H9 (cell line): ENCODE results near the gene TCF20. TPM values are rescaled to one million over a fixed set of nuclear protein-coding genes. Genes with fewer than 3 reads are reported as not detected.

Source experiments
- DNase-seq: peaks from one replicate; pipeline ENCODE4 v3.0.0-alpha.2; 2017
- H2AFZ ChIP-seq: one replicate; pipeline ENCODE4 v1.6.1; 2013; ENCODE audit warnings: mild to moderate bottlenecking, low read length, control low read depth, moderate library complexity
- H2AK5ac ChIP-seq: 2 replicates; pipeline ENCODE4 v1.6.1; 2013; ENCODE audit warnings: low read length, control low read depth, mixed read lengths; ENCODE audit not compliant: insufficient read length
- H2BK120ac ChIP-seq: one replicate; pipeline ENCODE4 v1.6.1; 2013; ENCODE audit warnings: low read depth, mild to moderate bottlenecking, low read length, control low read depth, inconsistent platforms; ENCODE audit not compliant: poor library complexity, severe bottlenecking
- H2BK12ac ChIP-seq: 2 replicates; pipeline ENCODE4 v1.6.1; 2013; ENCODE audit warnings: low read length, control low read depth, mixed read lengths, low read depth; ENCODE audit not compliant: insufficient read length
- H2BK15ac ChIP-seq: 2 replicates; pipeline ENCODE4 v1.6.1; 2013; ENCODE audit warnings: low read depth, low read length, control low read depth
- H2BK20ac ChIP-seq: one replicate; pipeline ENCODE4 v1.6.1; 2013; ENCODE audit warnings: low read depth, mild to moderate bottlenecking, low read length, control low read depth, inconsistent platforms; ENCODE audit not compliant: poor library complexity, severe bottlenecking
- H2BK5ac ChIP-seq: 2 replicates; pipeline ENCODE4 v1.6.1; 2013; ENCODE audit warnings: low read length, control low read depth, mixed read lengths; ENCODE audit not compliant: insufficient read length
- H3K14ac ChIP-seq: 2 replicates; pipeline ENCODE4 v1.6.1; 2013; ENCODE audit warnings: low read length, control low read depth; ENCODE audit not compliant: insufficient read depth
- H3K18ac ChIP-seq: 2 replicates; pipeline ENCODE4 v1.6.1; 2013; ENCODE audit warnings: low read depth, mild to moderate bottlenecking, mixed read lengths, low read length, control low read depth; ENCODE audit not compliant: insufficient read length
- H3K23ac ChIP-seq: 2 replicates; pipeline ENCODE4 v1.6.1; 2013; ENCODE audit warnings: low read length, control low read depth, mixed read lengths, low read depth; ENCODE audit not compliant: insufficient read length
- H3K23me2 ChIP-seq: 2 replicates; pipeline ENCODE4 v1.6.1; 2013; ENCODE audit warnings: low read depth, mild to moderate bottlenecking, mixed read lengths, low read length, control low read depth; ENCODE audit not compliant: insufficient read length, poor library complexity, severe bottlenecking
- H3K27ac ChIP-seq: 2 replicates; pipeline ENCODE4 v1.5.1; 2013; ENCODE audit warnings: low read length, control low read depth, mixed read lengths, low read depth; ENCODE audit not compliant: insufficient read length
- H3K27me3 ChIP-seq: 2 replicates; pipeline ENCODE4 v1.6.1; 2013; ENCODE audit warnings: low read length, control low read depth, inconsistent platforms; ENCODE audit not compliant: insufficient read depth
- H3K4ac ChIP-seq: 2 replicates; pipeline ENCODE4 v1.6.1; 2013; ENCODE audit warnings: low read depth, mild to moderate bottlenecking, control low read depth, inconsistent platforms, low read length, moderate library complexity
- H3K4me1 ChIP-seq: 2 replicates; pipeline ENCODE4 v1.6.1; 2013; ENCODE audit warnings: low read length, control low read depth, inconsistent platforms; ENCODE audit not compliant: insufficient read depth
- H3K4me2 ChIP-seq: 2 replicates; pipeline ENCODE4 v1.6.1; 2013; ENCODE audit warnings: low read length, control low read depth, mixed read lengths; ENCODE audit not compliant: insufficient read length, insufficient read depth
- H3K56ac ChIP-seq: 2 replicates; pipeline ENCODE4 v1.6.1; 2013; ENCODE audit warnings: low read depth, mild to moderate bottlenecking, mixed read lengths, low read length, control low read depth; ENCODE audit not compliant: insufficient read length
- H3K79me1 ChIP-seq: 2 replicates; pipeline ENCODE4 v1.6.1; 2013; ENCODE audit warnings: low read depth, mild to moderate bottlenecking, moderate library complexity, low read length, control low read depth, inconsistent platforms; ENCODE audit not compliant: insufficient read depth, poor library complexity, severe bottlenecking
- H3K79me2 ChIP-seq: 2 replicates; pipeline ENCODE4 v1.6.1; 2013; ENCODE audit warnings: low read length, control low read depth, inconsistent platforms; ENCODE audit not compliant: insufficient read depth
- H3K9ac ChIP-seq: 2 replicates; pipeline ENCODE4 v1.6.1; 2013; ENCODE audit warnings: low read length, control low read depth, mixed read lengths; ENCODE audit not compliant: insufficient read length; ENCODE audit errors: extremely low read depth
- H3K9me3 ChIP-seq: one replicate; pipeline ENCODE4 v1.6.1; 2013; ENCODE audit warnings: low read depth, low read length, inconsistent platforms; ENCODE audit not compliant: control insufficient read depth
- H3T11ph ChIP-seq: one replicate; pipeline ENCODE4 v1.6.1; 2013; ENCODE audit warnings: mild to moderate bottlenecking, low read length, control low read depth, inconsistent platforms
- H4K20me1 ChIP-seq: one replicate; pipeline ENCODE4 v1.6.1; 2013; ENCODE audit not compliant: control insufficient read depth, insufficient read length, insufficient read depth
- H4K5ac ChIP-seq: 2 replicates; pipeline ENCODE4 v1.6.1; 2013; ENCODE audit warnings: low read depth, mild to moderate bottlenecking, mixed read lengths, low read length, control low read depth; ENCODE audit not compliant: insufficient read length
- H4K8ac ChIP-seq: replicated peaks from 2 replicates; pipeline ENCODE4 v1.6.1; 2013; ENCODE audit warnings: low read length, control low read depth, mixed read lengths, low read depth; ENCODE audit not compliant: insufficient read length
- H4K91ac ChIP-seq: 2 replicates; pipeline ENCODE4 v1.6.1; 2013; ENCODE audit warnings: low read depth, mild to moderate bottlenecking, moderate library complexity, mixed read lengths, low read length, control low read depth; ENCODE audit not compliant: insufficient read length
- H3K27ac Mint-ChIP-seq, 3 experiments: 2 replicates in 2 of 3; 3 replicates in 1 of 3; pipeline ENCODE4 v1.8.0; 2020 to 2021; ENCODE audit warnings: mixed read lengths in 3 of 3, mild to moderate bottlenecking in 1 of 3, moderate library complexity in 1 of 3
- H3K27me3 Mint-ChIP-seq: 2 replicates; pipeline ENCODE4 v1.8.0; 2021; ENCODE audit warnings: low read depth, mild to moderate bottlenecking, moderate library complexity, mixed read lengths
- H3K36me3 Mint-ChIP-seq, 3 experiments: 2 replicates in 2 of 3; 3 replicates in 1 of 3; pipeline ENCODE4 v1.8.0; 2020 to 2021; ENCODE audit warnings: low read depth in 3 of 3, mixed read lengths in 3 of 3; ENCODE audit not compliant: insufficient read depth in 1 of 3
- H3K4me1 Mint-ChIP-seq, 2 experiments: 2 replicates each; pipeline ENCODE4 v1.8.0; 2020; ENCODE audit warnings: mixed read lengths in 2 of 2
- H3K4me3 Mint-ChIP-seq, 2 experiments: 2 replicates in 1 of 2; 3 replicates in 1 of 2; pipeline ENCODE4 v1.8.0; 2020 to 2021; ENCODE audit warnings: mild to moderate bottlenecking in 2 of 2, mixed read lengths in 2 of 2, moderate library complexity in 1 of 2
- H3K9me3 Mint-ChIP-seq, 2 experiments: 2 replicates in 1 of 2; 3 replicates in 1 of 2; pipeline ENCODE4 v1.8.0; 2020; ENCODE audit warnings: mild to moderate bottlenecking in 2 of 2, mixed read lengths in 2 of 2, moderate library complexity in 1 of 2
- CTCF ChIP-seq: fragments of 200-600 bp; sonication (generic); conservative IDR thresholded peaks from 3 replicates; pipeline ENCODE4 v1.8.0; 2021; ENCODE audit warnings: antibody characterized with exemption, mild to moderate bottlenecking
- whole genome bisulfite sequencing: extraction: QIAGEN DNeasy Blood & Tissue Kit; methylation state at CpG from one replicate; pipeline ENCODE4 v1.1.7; 2013; ENCODE audit warnings: missing lambda C conversion rate, low lambda C conversion rate, mixed read lengths; ENCODE audit not compliant: insufficient read length; ENCODE audit errors: extremely low coverage; 5-methylcytosine and 5-hydroxymethylcytosine counted together
- total RNA-seq: library from RNA; stranded (reverse); gene quantifications from 2 replicates; pipeline ENCODE4 v1.2.1, GENCODE V29; 2021

Gene TCF20
- total RNA-seq, 1 experiment from 2014 or later = 75.6 TPM

GRCh38 chr22:42225841-42226240 is 44.6 kb downstream of the TCF20 start:
- Histone ChIP-seq H3K56ac (no peak overlapping the region), H3K4me1 (no peaks in the 10 kb centered on the region), H3K9me3 (no peaks in the 10 kb centered on the region), H2BK12ac (no peak overlapping the region), H3K27me3 (no peaks in the 10 kb centered on the region), H3K14ac (no peak overlapping the region), H3K79me2 (peaks cover 12% of the 10 kb centered on the region; the same call in 1 of the 2 replicates), H4K5ac (no peak overlapping the region), H3K27ac (no peak overlapping the region), H4K8ac (no peak overlapping the region), H4K91ac (no peak overlapping the region), H3K4ac (no peak overlapping the region), H2AK5ac (no peak overlapping the region), H2BK20ac (no peak overlapping the region), H2BK120ac (no peak overlapping the region), H3K23me2 (no peaks in the 10 kb centered on the region), H3K79me1 (peaks cover 14% of the 10 kb centered on the region), H3T11ph (no peak overlapping the region), H3K18ac (no peak overlapping the region), H2AFZ (no peak overlapping the region), H2BK5ac (no peak overlapping the region), H2BK15ac (no peak overlapping the region), H3K4me2 (no peak overlapping the region), H3K23ac (no peak overlapping the region), H4K20me1 (no peaks in the 10 kb centered on the region), H3K9ac (no peak overlapping the region)
- no CpG with 5 or more reads among the region's 1 CpG for WGBS
- Mint-ChIP-seq H3K27me3 (no peaks in the 10 kb centered on the region), H3K9me3 (no peaks in the 10 kb centered on the region), H3K36me3 (no peaks in the 10 kb centered on the region), H3K27ac (no peak overlapping the region), H3K4me3 (no peak overlapping the region), H3K4me1 (peaks cover 17 to 22% of the 10 kb centered on the region in 2 experiments)
- DNase-seq = no peak
- TF ChIP-seq CTCF = no peak
